HG03039 (cell line): ENCODE measurements around the gene PIAS1.
"Not testable (repeated sequence)": the region's sequence is repeated elsewhere in the genome, so short reads cannot be mapped to it uniquely, and the experiment has no call there.

Source experiments
- ATAC-seq: cut with Tn5 transposase; IDR thresholded peaks from one replicate; pipeline ENCODE4 v1.9.1; 2021; ENCODE audit warnings: mild to moderate bottlenecking, moderate library complexity; ENCODE audit not compliant: unreplicated experiment

The PIAS1 gene

GRCh38 chr15:68034081-68034480 lies 20.0 kb upstream of the PIAS1 start:
- ATAC-seq, result no peak

- no peak for ATAC-seq
These were observed 19.3 kb upstream of the PIAS1 start for GRCh38 chr15:68034719-68035293.

GRCh38 chr15:68038246-68038645 lies 15.9 kb upstream of the PIAS1 start:
- no peak for ATAC-seq

- no peak for ATAC-seq
These were observed 14.0 kb upstream of the PIAS1 start for GRCh38 chr15:68040144-68040543.

- no peak for ATAC-seq
These were observed 11.8 kb upstream of the PIAS1 start for GRCh38 chr15:68042156-68042854.

- no peak for ATAC-seq
These were observed 11.3 kb upstream of the PIAS1 start for GRCh38 chr15:68042855-68043222.

- no peak for ATAC-seq
These were observed 8.5 kb upstream of the PIAS1 start for GRCh38 chr15:68045289-68046265.

- no peak for ATAC-seq
These were observed 6.3 kb upstream of the PIAS1 start for GRCh38 chr15:68047826-68048225.

- no peak for ATAC-seq
These were observed 3.0 kb upstream of the PIAS1 start for GRCh38 chr15:68051109-68051508.

GRCh38 chr15:68051907-68052306 lies 2.2 kb upstream of the PIAS1 start:
- no peak for ATAC-seq

GRCh38 chr15:68052431-68052830 lies 1.7 kb upstream of the PIAS1 start:
- ATAC-seq, result no peak

- ATAC-seq, result no peak
These were observed 1.1 kb upstream of the PIAS1 start for GRCh38 chr15:68053001-68053400.

GRCh38 chr15:68054628-68055223 lies 611 bp downstream of the PIAS1 start:
- peak; percentile 25 for ATAC-seq

GRCh38 chr15:68055224-68055705 lies 1.1 kb downstream of the PIAS1 start:
- ATAC-seq, result no peak

GRCh38 chr15:68056097-68056865 lies 2.2 kb downstream of the PIAS1 start:
- no peak for ATAC-seq

- ATAC-seq, result no peak
These were observed 2.9 kb downstream of the PIAS1 start for GRCh38 chr15:68057034-68057433.

- no peak for ATAC-seq
These were observed 3.6 kb downstream of the PIAS1 start for GRCh38 chr15:68057758-68058157.

- not testable (repeated sequence) for ATAC-seq
These were observed 4.9 kb downstream of the PIAS1 start for GRCh38 chr15:68058970-68059369.

GRCh38 chr15:68059630-68060029 lies 5.5 kb downstream of the PIAS1 start:
- ATAC-seq, result no peak

- no peak for ATAC-seq
These were observed 7.1 kb downstream of the PIAS1 start for GRCh38 chr15:68061171-68061570.
